Measurements from ENCODE around the gene VPS52.
"Not testable (repeated sequence)": the region's sequence is repeated elsewhere in the genome, so short reads cannot be mapped to it uniquely, and the experiment has no call there.

The VPS52 gene

GRCh38 chr6:33286946-33287914, 15.6 kb upstream of the VPS52 start:
- peaks cover 73% of the 10 kb centered on the region for H3K36me3 ChIP-seq
- no peaks in the 10 kb centered on the region for H3K27me3 ChIP-seq (ENCODE audit: insufficient read depth, low read depth, severe bottlenecking)
- DNase-seq: no peak
- TF ChIP-seq CTCF (IDR thresholded peaks at IDR 0.05; ENCODE audit: low read depth, low read length): no peak
- no peak overlapping the region for H3K4me3 ChIP-seq (ENCODE audit: low read depth, low read length)
- no peak overlapping the region for H3K27ac ChIP-seq
- no peaks in the 10 kb centered on the region for H3K9me3 ChIP-seq (ENCODE audit: severe bottlenecking)

- not testable (repeated sequence) for H3K27ac ChIP-seq; H3K4me3 ChIP-seq (ENCODE audit: low read depth, low read length); H3K27me3 ChIP-seq (ENCODE audit: insufficient read depth, low read depth, severe bottlenecking); DNase-seq; H3K9me3 ChIP-seq (ENCODE audit: severe bottlenecking)
- peaks cover 73% of the 10 kb centered on the region for H3K36me3 ChIP-seq
These were observed 13.5 kb upstream of the VPS52 start for GRCh38 chr6:33285214-33285613.

GRCh38 chr6:33280539-33280938, 8.9 kb upstream of the VPS52 start:
- TF ChIP-seq CTCF (IDR thresholded peaks at IDR 0.05; ENCODE audit: low read depth, low read length): no peak
- H3K27ac ChIP-seq: peak overlapping the region; percentile 49
- no peak for DNase-seq
- H3K36me3 ChIP-seq: peaks cover 80% of the 10 kb centered on the region
- no peaks in the 10 kb centered on the region for H3K27me3 ChIP-seq (ENCODE audit: insufficient read depth, low read depth, severe bottlenecking)
- H3K4me3 ChIP-seq (ENCODE audit: low read depth, low read length): no peak overlapping the region
- H3K9me3 ChIP-seq (ENCODE audit: severe bottlenecking): no peaks in the 10 kb centered on the region

GRCh38 chr6:33279971-33280511, 8.4 kb upstream of the VPS52 start:
- H3K9me3 ChIP-seq (ENCODE audit: severe bottlenecking): no peaks in the 10 kb centered on the region
- peak; percentile 96 for TF ChIP-seq CTCF (IDR thresholded peaks at IDR 0.05; ENCODE audit: low read depth, low read length)
- H3K36me3 ChIP-seq: peaks cover 80% of the 10 kb centered on the region
- no peak overlapping the region for H3K4me3 ChIP-seq (ENCODE audit: low read depth, low read length)
- H3K27me3 ChIP-seq (ENCODE audit: insufficient read depth, low read depth, severe bottlenecking): no peaks in the 10 kb centered on the region
- peak overlapping the region; percentile 82 for H3K27ac ChIP-seq
- DNase-seq: peak; percentile 93

- TF ChIP-seq CTCF (IDR thresholded peaks at IDR 0.05; ENCODE audit: low read depth, low read length): no peak
- peak overlapping the region; percentile 82 for H3K27ac ChIP-seq
- DNase-seq: peak; percentile 81
- H3K4me3 ChIP-seq (ENCODE audit: low read depth, low read length): no peak overlapping the region
- no peaks in the 10 kb centered on the region for H3K9me3 ChIP-seq (ENCODE audit: severe bottlenecking)
- peaks cover 80% of the 10 kb centered on the region for H3K36me3 ChIP-seq
- no peaks in the 10 kb centered on the region for H3K27me3 ChIP-seq (ENCODE audit: insufficient read depth, low read depth, severe bottlenecking)
These were observed 7.6 kb upstream of the VPS52 start for GRCh38 chr6:33279257-33279695.

- no peaks in the 10 kb centered on the region for H3K27me3 ChIP-seq (ENCODE audit: insufficient read depth, low read depth, severe bottlenecking)
- peaks cover 80% of the 10 kb centered on the region for H3K36me3 ChIP-seq
- no peaks in the 10 kb centered on the region for H3K9me3 ChIP-seq (ENCODE audit: severe bottlenecking)
- no peak for DNase-seq
- peak overlapping the region; percentile 82 for H3K27ac ChIP-seq
- no peak for TF ChIP-seq CTCF (IDR thresholded peaks at IDR 0.05; ENCODE audit: low read depth, low read length)
- no peak overlapping the region for H3K4me3 ChIP-seq (ENCODE audit: low read depth, low read length)
These were observed 7.1 kb upstream of the VPS52 start for GRCh38 chr6:33278810-33279209.

All from WERI-Rb-1 (cell line).